Heart left ventricle (tissue), 16 donors: ENCODE results near the gene GSG1L. TPM values are rescaled to one million over a fixed set of nuclear protein-coding genes. Genes with fewer than 3 reads are reported as not detected.

ENCODE experiments used
- ATAC-seq, 4 donors: fragments of 200-7000 bp; cut with Tn5 transposase; one replicate each; pipeline ENCODE4 v1.9.1; 2020 to 2022; ENCODE audit warnings: moderate library complexity in 4 of 4, mild to moderate bottlenecking in 3 of 4, moderate number of reproducible peaks in 1 of 4
- DNase-seq, 5 donors: peaks; one replicate each; pipeline ENCODE4 v3.0.0-alpha.2; 2020
- H3K27ac ChIP-seq, 12 donors: fragments of 200-600 bp; sonication (generic) in 4 of 12; one replicate each; pipeline versions ENCODE4 v1.5.0 to v1.8.0; 2016 to 2022; ENCODE audit warnings: mild to moderate bottlenecking in 2 of 12
- H3K27me3 ChIP-seq, 9 donors: fragments of 200-600 bp; sonication (generic) in 2 of 9; one replicate each; pipeline versions ENCODE4 v1.5.1 to v1.8.0; 2016 to 2022; ENCODE audit warnings: mild to moderate bottlenecking in 3 of 9
- H3K36me3 ChIP-seq, 9 donors: fragments of 200-600 bp; sonication (generic) in 2 of 9; one replicate each; pipeline versions ENCODE4 v1.5.0 to v1.8.0; 2018 to 2022; ENCODE audit warnings: mild to moderate bottlenecking in 2 of 9
- H3K4me1 ChIP-seq, 12 donors: fragments of 200-600 bp; sonication (generic) in 4 of 12; one replicate each; pipeline versions ENCODE4 v1.5.0 to v1.8.0; 2016 to 2022; ENCODE audit warnings: mild to moderate bottlenecking in 3 of 12
- H3K4me3 ChIP-seq, 12 donors: fragments of 200-600 bp; sonication (generic) in 4 of 12; one replicate each; pipeline versions ENCODE4 v1.5.0 to v1.8.0; 2017 to 2022; ENCODE audit warnings: mild to moderate bottlenecking in 9 of 12, moderate library complexity in 4 of 12
- H3K9me3 ChIP-seq, 12 donors: fragments of 200-600 bp; sonication (generic) in 4 of 12; one replicate each; pipeline versions ENCODE4 v1.5.0 to v1.8.0; 2016 to 2022; ENCODE audit warnings: mild to moderate bottlenecking in 1 of 12
- CTCF ChIP-seq, 12 donors: fragments of 200-600 bp; sonication (generic) in 4 of 12; IDR thresholded peaks; one replicate each; pipeline versions ENCODE4 v1.5.0 to v1.8.0; 2018 to 2022; ENCODE audit warnings: antibody characterized with exemption in 12 of 12, mild to moderate bottlenecking in 5 of 12
- POLR2A ChIP-seq, 2 donors: fragments of 450-650 bp; IDR thresholded peaks; one replicate each; pipeline ENCODE4 v1.6.1; 2017; ENCODE audit warnings: antibody characterized with exemption in 2 of 2, mild to moderate bottlenecking in 2 of 2, moderate library complexity in 2 of 2
- WGBS, 4 donors: extraction: QIAGEN DNeasy Blood & Tissue Kit in 2 of 4; methylation state at CpG; one replicate each; pipeline versions ENCODE4 v1.1.5 to v1.1.7; 2013 to 2018; 5-methylcytosine and 5-hydroxymethylcytosine counted together
- intact Hi-C, 10 donors: fragments of 100-400 bp; cut with DNase I; formaldehyde crosslinking; loops; one replicate each; pipeline versions ENCODE4 v1.11.1 to v1.14.2; 2022
- polyA plus RNA-seq, 2 donors: library from polyadenylated mRNA; stranded (reverse); fragments of 200-250 nt; gene quantifications; one replicate each; pipeline ENCODE4 v1.2.3, GENCODE V29; 2013
- total RNA-seq, 9 donors: library from RNA; depleted of rRNA in 2 of 9; stranded (reverse); fragments of >200 nt in 2 of 9; fragmentation: NEBNext Ultra II Directional in 3 of 9; extraction: Animal tissue kit (Norgen Biotek cat#: 25700) in 3 of 9; gene quantifications; one replicate each; pipeline versions ENCODE4 v1.1.0 to v1.2.4, GENCODE V29; 2016 to 2023
- donor health status: ischemic (EF 13 %, LVEDD 7.1; RV severe dilation, severe dysfunction).
- donor health status: healthy with polysubstance abuse.
- donor health status: DM: no; HTN: yes; CAD: no.
- donor health status: DM: no; HTN: no; CAD: no.
- donor health status: ischemic (EF 25% LVEDD 6.9; RV normal size, moderate dysfunction).
- donor health status: ischemic (EF 25% LVEDD 5.7; RV mildly dilated, moderate dysfunction).
- donor health status: healthy.
- donor health status: DM: yes; HTN: yes; CAD: no.
- donor health status: ischemic (EF 35%, LVEDD 5.7; RV mildly dilated, moderate dysfunction).
- donor health status: nonischemic (EF 11% LVEDD 7.7; RV severe dilation, severe dysfunction).
- donor health status: DM: yes; HTN: yes; CAD: no.
- donor health status: PGD.
- donor health status: ischemic (EF 29% LVEDD 5.4; RV normal size, mild dysfunction).
- donor health status: nonischemic (EF 23%, LVEDD 6.1; RV moderate dilation, normal function).

GSG1L gene
- total and polyA plus RNA-seq, 11 donors: 0.11 to 8.7 (median 1.8) TPM; not detected in 4

- no peak for DNase-seq
- TF ChIP-seq CTCF (IDR thresholded peaks at IDR 0.05): no peak
- TF ChIP-seq POLR2A (IDR thresholded peaks at IDR 0.05): no peak
- intact Hi-C loops: no loop called here
Measured at GRCh38 chr16:28082624-28083023, 19.1 kb upstream of the GSG1L start.

GRCh38 chr16:28081391-28081968 is 18.0 kb upstream of the GSG1L start:
- Histone ChIP-seq H3K36me3 (no peaks in the 10 kb centered on the region), H3K9me3 (no peaks in the 10 kb centered on the region), H3K4me1 (no peaks in the 10 kb centered on the region), H3K4me3 (no peak overlapping the region), H3K27me3 (no peaks in the 10 kb centered on the region), H3K27ac (no peak overlapping the region)
- DNase-seq: no peak
- ATAC-seq: no peak
- 76 to 89% (median 78%) methylated on average over 8 to 9 of the region's 9 CpGs for WGBS, 4 donors
- intact Hi-C loops: no loop called here
- TF ChIP-seq CTCF (IDR thresholded peaks at IDR 0.05) (no peak), POLR2A (IDR thresholded peaks at IDR 0.05) (no peak)

More at GRCh38 chr16:28082624-28083023, 19.1 kb upstream of the GSG1L start:
- Histone ChIP-seq H3K4me1 (no peaks in the 10 kb centered on the region), H3K36me3 (no peaks in the 10 kb centered on the region), H3K27ac (no peak overlapping the region), H3K4me3 (no peak overlapping the region), H3K27me3 (no peaks in the 10 kb centered on the region), H3K9me3 (no peaks in the 10 kb centered on the region)
- no peak for ATAC-seq
- 56 to 73% (median 64%) methylated on average over 13 of the region's 13 CpGs for WGBS, 4 donors

GRCh38 chr16:28078261-28078660 is 14.7 kb upstream of the GSG1L start:
- H3K27ac ChIP-seq: no peak overlapping the region
- peaks cover 0 to 8% (median 0%) of the 10 kb centered on the region in 9 donors for H3K27me3 ChIP-seq
- intact Hi-C loops: loop anchor here in 3 of 10 donors (10.0 kb wide), 3 partner anchors 57 to 443 kb away; no protein-coding TSS in a partner anchor
- no peak for TF ChIP-seq POLR2A (IDR thresholded peaks at IDR 0.05)
- TF ChIP-seq CTCF (IDR thresholded peaks at IDR 0.05): no peak
- no peak overlapping the region for H3K4me3 ChIP-seq
- 89 to 94% (median 92%) methylated on average over 6 of the region's 6 CpGs for WGBS, 4 donors
- no peak for DNase-seq
- ATAC-seq: no peak
- no peaks in the 10 kb centered on the region for H3K4me1 ChIP-seq
- no peaks in the 10 kb centered on the region for H3K9me3 ChIP-seq
- no peaks in the 10 kb centered on the region for H3K36me3 ChIP-seq

- no peak for DNase-seq
- no peak for ATAC-seq
- no peaks in the 10 kb centered on the region for H3K36me3 ChIP-seq
- H3K4me1 ChIP-seq: no peaks in the 10 kb centered on the region
- no peak overlapping the region for H3K27ac ChIP-seq
- intact Hi-C loops: loop anchor here in 5 of 10 donors (5.0 to 10.0 kb wide), 6 partner anchors 61 to 439 kb away; no protein-coding TSS in a partner anchor
- H3K4me3 ChIP-seq: no peak overlapping the region
- TF ChIP-seq POLR2A (IDR thresholded peaks at IDR 0.05): no peak
- TF ChIP-seq CTCF (IDR thresholded peaks at IDR 0.05): no peak
- 90 to 94% (median 92%) methylated on average over 6 of the region's 6 CpGs for WGBS, 4 donors
- no peaks in the 10 kb centered on the region for H3K9me3 ChIP-seq
- H3K27me3 ChIP-seq: peaks cover 0 to 19% (median 0%) of the 10 kb centered on the region in 9 donors
Measured at GRCh38 chr16:28073836-28074235, 10.3 kb upstream of the GSG1L start.
